Measurements from ENCODE around the gene RNPEPL1. TPM values are rescaled to one million over a fixed set of nuclear protein-coding genes. Genes with fewer than 3 reads are reported as not detected.

The RNPEPL1 gene
- polyA plus RNA-seq, 1 donor: 61.8 TPM

- no peak overlapping the region for H3K4me3 ChIP-seq (ENCODE audit: low read length)
- no CpG with 5 or more reads among the region's 32 CpGs for WGBS (ENCODE audit: insufficient coverage, low lambda C conversion rate)
- no peak overlapping the region for H3K27ac ChIP-seq (ENCODE audit: low read length)
- peaks cover 41% of the 10 kb centered on the region for H3K9me3 ChIP-seq (ENCODE audit: control insufficient read depth, low read depth, low read length)
- peaks cover 15% of the 10 kb centered on the region for H3K27me3 ChIP-seq (ENCODE audit: control insufficient read depth, insufficient read depth, low read length)
- H3K4me1 ChIP-seq (ENCODE audit: control insufficient read depth, insufficient read depth, low read length): no peaks in the 10 kb centered on the region
- H3K36me3 ChIP-seq (ENCODE audit: control insufficient read depth, insufficient read depth, low read length): peaks cover 33% of the 10 kb centered on the region
- DNase-seq: no peak
Observed at GRCh38 chr2:240523451-240524281, 44.6 kb upstream of the RNPEPL1 start.

GRCh38 chr2:240524963-240525718, 43.1 kb upstream of the RNPEPL1 start:
- H3K36me3 ChIP-seq (ENCODE audit: control insufficient read depth, insufficient read depth, low read length): peaks cover 38% of the 10 kb centered on the region
- H3K4me3 ChIP-seq (ENCODE audit: low read length): no peak overlapping the region
- DNase-seq: no peak
- H3K27ac ChIP-seq (ENCODE audit: low read length): no peak overlapping the region
- WGBS (ENCODE audit: insufficient coverage, low lambda C conversion rate): no CpG with 5 or more reads among the region's 8 CpGs
- no peaks in the 10 kb centered on the region for H3K4me1 ChIP-seq (ENCODE audit: control insufficient read depth, insufficient read depth, low read length)
- peaks cover 52% of the 10 kb centered on the region for H3K9me3 ChIP-seq (ENCODE audit: control insufficient read depth, low read depth, low read length)
- peaks cover 6% of the 10 kb centered on the region for H3K27me3 ChIP-seq (ENCODE audit: control insufficient read depth, insufficient read depth, low read length)

- peaks cover 47% of the 10 kb centered on the region for H3K9me3 ChIP-seq (ENCODE audit: control insufficient read depth, low read depth, low read length)
- peaks cover 38% of the 10 kb centered on the region for H3K36me3 ChIP-seq (ENCODE audit: control insufficient read depth, insufficient read depth, low read length)
- H3K27me3 ChIP-seq (ENCODE audit: control insufficient read depth, insufficient read depth, low read length): no peaks in the 10 kb centered on the region
- no peak for DNase-seq
- no CpG with 5 or more reads among the region's 6 CpGs for WGBS (ENCODE audit: insufficient coverage, low lambda C conversion rate)
- H3K4me3 ChIP-seq (ENCODE audit: low read length): no peak overlapping the region
- H3K4me1 ChIP-seq (ENCODE audit: control insufficient read depth, insufficient read depth, low read length): no peaks in the 10 kb centered on the region
- H3K27ac ChIP-seq (ENCODE audit: low read length): no peak overlapping the region
Observed at GRCh38 chr2:240525802-240526201, 42.5 kb upstream of the RNPEPL1 start.

- H3K27me3 ChIP-seq (ENCODE audit: control insufficient read depth, insufficient read depth, low read length): no peaks in the 10 kb centered on the region
- H3K4me1 ChIP-seq (ENCODE audit: control insufficient read depth, insufficient read depth, low read length): no peaks in the 10 kb centered on the region
- WGBS (ENCODE audit: insufficient coverage, low lambda C conversion rate): no CpG with 5 or more reads among the region's 4 CpGs
- H3K36me3 ChIP-seq (ENCODE audit: control insufficient read depth, insufficient read depth, low read length): peaks cover 38% of the 10 kb centered on the region
- H3K27ac ChIP-seq (ENCODE audit: low read length): no peak overlapping the region
- H3K9me3 ChIP-seq (ENCODE audit: control insufficient read depth, low read depth, low read length): peaks cover 52% of the 10 kb centered on the region
- no peak for DNase-seq
- no peak overlapping the region for H3K4me3 ChIP-seq (ENCODE audit: low read length)
Observed at GRCh38 chr2:240526521-240526920, 41.8 kb upstream of the RNPEPL1 start.

GRCh38 chr2:240527153-240527750, 41.0 kb upstream of the RNPEPL1 start:
- peaks cover 38% of the 10 kb centered on the region for H3K36me3 ChIP-seq (ENCODE audit: control insufficient read depth, insufficient read depth, low read length)
- no peak overlapping the region for H3K27ac ChIP-seq (ENCODE audit: low read length)
- no peaks in the 10 kb centered on the region for H3K27me3 ChIP-seq (ENCODE audit: control insufficient read depth, insufficient read depth, low read length)
- 65% methylated on average over 2 of the region's 3 CpGs for WGBS (ENCODE audit: insufficient coverage, low lambda C conversion rate)
- no peak for DNase-seq
- H3K4me1 ChIP-seq (ENCODE audit: control insufficient read depth, insufficient read depth, low read length): no peaks in the 10 kb centered on the region
- peaks cover 59% of the 10 kb centered on the region for H3K9me3 ChIP-seq (ENCODE audit: control insufficient read depth, low read depth, low read length)
- H3K4me3 ChIP-seq (ENCODE audit: low read length): no peak overlapping the region

GRCh38 chr2:240528406-240529040, 39.8 kb upstream of the RNPEPL1 start:
- no CpG with 5 or more reads among the region's 13 CpGs for WGBS (ENCODE audit: insufficient coverage, low lambda C conversion rate)
- Histone ChIP-seq H3K36me3 (ENCODE audit: control insufficient read depth, insufficient read depth, low read length) (peaks cover 29% of the 10 kb centered on the region), H3K4me1 (ENCODE audit: control insufficient read depth, insufficient read depth, low read length) (no peaks in the 10 kb centered on the region), H3K9me3 (ENCODE audit: control insufficient read depth, low read depth, low read length) (peaks cover 56% of the 10 kb centered on the region), H3K27ac (ENCODE audit: low read length) (no peak overlapping the region), H3K27me3 (ENCODE audit: control insufficient read depth, insufficient read depth, low read length) (no peaks in the 10 kb centered on the region), H3K4me3 (ENCODE audit: low read length) (no peak overlapping the region)
- DNase-seq: no peak

- no CpG with 5 or more reads among the region's 16 CpGs for WGBS (ENCODE audit: insufficient coverage, low lambda C conversion rate)
- Histone ChIP-seq H3K9me3 (ENCODE audit: control insufficient read depth, low read depth, low read length) (peaks cover 49% of the 10 kb centered on the region), H3K27me3 (ENCODE audit: control insufficient read depth, insufficient read depth, low read length) (no peaks in the 10 kb centered on the region)
Observed at GRCh38 chr2:240529344-240529999, 38.8 kb upstream of the RNPEPL1 start.

GRCh38 chr2:240530181-240530580, 38.1 kb upstream of the RNPEPL1 start:
- Histone ChIP-seq H3K27ac (ENCODE audit: low read length) (no peak overlapping the region), H3K36me3 (ENCODE audit: control insufficient read depth, insufficient read depth, low read length) (peaks cover 17% of the 10 kb centered on the region), H3K9me3 (ENCODE audit: control insufficient read depth, low read depth, low read length) (peaks cover 48% of the 10 kb centered on the region), H3K27me3 (ENCODE audit: control insufficient read depth, insufficient read depth, low read length) (no peaks in the 10 kb centered on the region), H3K4me1 (ENCODE audit: control insufficient read depth, insufficient read depth, low read length) (no peaks in the 10 kb centered on the region), H3K4me3 (ENCODE audit: low read length) (no peak overlapping the region)
- no CpG with 5 or more reads among the region's 7 CpGs for WGBS (ENCODE audit: insufficient coverage, low lambda C conversion rate)
- no peak for DNase-seq

More at GRCh38 chr2:240529344-240529999, 38.8 kb upstream of the RNPEPL1 start:
- DNase-seq: no peak
- Histone ChIP-seq H3K4me3 (ENCODE audit: low read length) (no peak overlapping the region), H3K27ac (ENCODE audit: low read length) (no peak overlapping the region), H3K36me3 (ENCODE audit: control insufficient read depth, insufficient read depth, low read length) (peaks cover 20% of the 10 kb centered on the region), H3K4me1 (ENCODE audit: control insufficient read depth, insufficient read depth, low read length) (no peaks in the 10 kb centered on the region)

GRCh38 chr2:240531038-240531437, 37.2 kb upstream of the RNPEPL1 start:
- Histone ChIP-seq H3K36me3 (ENCODE audit: control insufficient read depth, insufficient read depth, low read length) (peaks cover 8% of the 10 kb centered on the region), H3K9me3 (ENCODE audit: control insufficient read depth, low read depth, low read length) (peaks cover 40% of the 10 kb centered on the region)

More at GRCh38 chr2:240531038-240531437, 37.2 kb upstream of the RNPEPL1 start:
- DNase-seq: no peak
- no peak overlapping the region for H3K4me3 ChIP-seq (ENCODE audit: low read length)
- WGBS (ENCODE audit: insufficient coverage, low lambda C conversion rate): 100% methylated on average over 5 of the region's 5 CpGs
- no peaks in the 10 kb centered on the region for H3K27me3 ChIP-seq (ENCODE audit: control insufficient read depth, insufficient read depth, low read length)
- H3K27ac ChIP-seq (ENCODE audit: low read length): no peak overlapping the region
- H3K4me1 ChIP-seq (ENCODE audit: control insufficient read depth, insufficient read depth, low read length): no peaks in the 10 kb centered on the region

Measured in large intestine (tissue), 3 donors.